AML-193 (cell line): ENCODE measurements around the gene AGO1.
"Not testable (repeated sequence)": the region's sequence is repeated elsewhere in the genome, so short reads cannot be mapped to it uniquely, and the experiment has no call there.

Experiments used
- DNase-seq, 2 experiments: peaks; one replicate each; lab custom pipeline; 2025; lab: John Stamatoyannopoulos, UW

The AGO1 gene

DNA sequence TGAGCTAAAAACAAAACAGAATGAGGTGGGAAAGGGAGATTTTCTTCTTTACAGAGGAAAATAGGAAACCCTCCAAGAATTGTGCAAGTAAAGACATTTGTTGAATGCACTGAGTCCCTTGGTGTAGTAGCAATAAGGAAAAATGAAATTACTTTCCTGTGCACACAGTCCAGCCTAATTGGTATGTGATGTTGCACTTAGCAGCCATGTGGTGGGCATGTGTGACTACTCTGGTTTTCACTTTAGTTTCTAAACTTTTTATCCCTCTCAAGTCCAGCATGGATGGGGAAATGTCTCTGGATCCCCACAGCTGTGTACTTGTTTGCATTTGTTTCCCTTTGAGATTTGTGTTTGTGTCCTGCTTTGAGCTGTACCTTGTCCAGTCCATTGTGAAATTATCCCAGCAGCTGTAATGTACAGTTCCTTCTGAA is 40.8 kb downstream of the AGO1 start:
- DNase-seq: no peak

DNA sequence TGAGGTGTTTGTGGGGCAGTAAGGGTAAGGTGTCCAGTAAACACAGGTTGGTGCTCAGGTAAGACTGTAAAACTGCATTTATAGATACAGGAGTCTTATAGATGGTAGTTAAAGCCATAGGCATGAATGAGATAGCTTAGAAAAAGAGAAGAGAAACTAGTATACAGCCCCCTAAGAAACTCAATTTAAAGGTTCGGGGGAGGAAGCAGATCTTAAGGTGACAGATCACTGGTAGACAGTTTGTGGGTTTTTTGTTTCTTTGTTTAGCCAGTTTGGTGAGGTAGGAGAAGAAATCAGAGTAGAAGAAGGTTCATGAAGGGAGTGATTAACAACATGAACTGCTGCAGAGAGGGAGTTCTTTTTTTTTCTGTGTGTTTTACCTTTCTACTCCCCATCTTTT is 41.8 kb downstream of the AGO1 start:
- no peak for DNase-seq

- no peak for DNase-seq
Measured at GRCh38 chr1:35925741-35926140, 42.7 kb downstream of the AGO1 start.

- no peak for DNase-seq
Measured at GRCh38 chr1:35927472-35927871, 44.5 kb downstream of the AGO1 start.

- peak; percentile 54 to 60 for DNase-seq
Measured at GRCh38 chr1:35929730-35930592, 47.0 kb downstream of the AGO1 start.

DNA sequence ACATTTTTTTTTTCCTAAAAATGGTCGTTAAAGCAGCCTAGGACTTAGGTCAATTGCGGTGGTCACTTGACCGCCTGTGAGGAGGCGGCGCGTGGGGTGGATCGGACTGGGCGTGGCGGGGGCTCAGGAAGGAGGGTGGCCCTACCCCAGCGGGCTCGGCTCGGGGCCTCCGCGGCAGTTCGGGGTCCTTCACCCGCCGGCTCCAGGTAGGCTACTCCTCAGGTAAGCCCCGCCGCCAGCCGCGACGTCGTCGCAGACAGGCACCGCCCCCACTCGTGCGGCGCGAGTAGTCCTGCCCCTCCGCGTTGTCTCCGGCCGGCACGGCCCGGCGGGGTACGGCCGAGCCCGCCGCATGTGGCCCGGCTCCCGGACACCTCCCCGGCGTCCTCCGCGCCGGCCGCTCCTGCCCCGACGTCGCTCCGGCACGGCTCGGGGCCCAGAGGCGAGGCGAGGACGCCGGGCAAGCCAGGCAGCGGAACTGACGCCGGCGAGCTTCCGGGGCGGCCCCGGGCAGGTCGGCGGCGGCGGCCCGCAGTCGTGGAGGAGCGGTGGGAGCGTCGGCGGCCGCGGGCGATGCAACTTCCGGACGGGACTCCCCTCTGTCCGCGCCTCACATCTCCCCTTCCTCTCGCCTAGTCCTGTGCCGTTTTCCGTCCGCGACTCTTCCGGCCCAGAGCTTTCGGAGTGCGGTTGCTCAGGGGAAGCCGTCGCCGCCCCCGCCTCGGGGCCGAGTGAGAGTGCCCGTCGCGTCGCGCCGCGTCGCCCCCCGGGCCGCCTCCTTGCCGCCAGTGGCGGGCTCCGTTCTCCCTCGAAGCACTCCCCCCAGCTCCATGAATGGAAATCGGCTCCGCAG is 47.8 kb downstream of the AGO1 start, which contains the start of gene AGO3:
Gene AGO3 (plus strand): TSS at position 513 of the 853 bp plus-strand sequence. CDS start 322 bp downstream, at position 835.
- peak; percentile 74 to 76 for DNase-seq

DNA sequence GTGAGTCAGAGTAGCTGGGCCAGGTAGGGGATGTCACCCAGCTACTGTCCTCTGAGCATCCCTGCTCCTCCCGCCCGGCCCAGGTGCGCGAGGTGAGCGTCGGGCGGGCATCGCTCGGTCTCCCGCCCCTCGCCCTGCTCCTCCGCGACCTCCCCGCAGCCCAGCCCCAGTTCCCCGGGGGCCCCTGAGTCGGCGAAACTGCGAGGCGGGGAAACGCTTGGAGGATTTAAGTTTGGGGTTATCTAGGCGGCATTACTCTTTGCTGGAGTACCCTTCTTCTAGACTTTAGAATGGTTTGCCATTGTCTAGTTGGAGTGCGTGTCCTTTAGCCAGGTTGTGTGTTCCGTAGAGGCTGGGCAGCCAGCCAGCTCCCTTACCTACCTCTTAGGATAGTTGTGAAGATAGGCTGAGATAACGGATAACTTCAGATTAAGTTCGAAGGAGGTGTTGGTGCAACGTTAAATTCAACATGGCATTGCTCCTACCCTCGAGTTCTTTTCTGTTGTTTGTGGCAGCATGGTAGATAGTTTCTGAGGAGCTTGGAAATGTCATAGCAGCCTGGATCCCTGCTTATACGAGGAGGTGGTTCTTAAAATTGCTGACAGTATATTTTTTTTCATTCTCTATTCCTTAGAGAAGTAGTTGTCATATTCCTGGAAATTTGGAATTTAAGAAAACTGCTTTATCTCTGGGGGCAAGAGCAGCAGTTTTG is 48.6 kb downstream of the AGO1 start:
- DNase-seq: peak in 1 of 2 experiments; percentile 24

DNA sequence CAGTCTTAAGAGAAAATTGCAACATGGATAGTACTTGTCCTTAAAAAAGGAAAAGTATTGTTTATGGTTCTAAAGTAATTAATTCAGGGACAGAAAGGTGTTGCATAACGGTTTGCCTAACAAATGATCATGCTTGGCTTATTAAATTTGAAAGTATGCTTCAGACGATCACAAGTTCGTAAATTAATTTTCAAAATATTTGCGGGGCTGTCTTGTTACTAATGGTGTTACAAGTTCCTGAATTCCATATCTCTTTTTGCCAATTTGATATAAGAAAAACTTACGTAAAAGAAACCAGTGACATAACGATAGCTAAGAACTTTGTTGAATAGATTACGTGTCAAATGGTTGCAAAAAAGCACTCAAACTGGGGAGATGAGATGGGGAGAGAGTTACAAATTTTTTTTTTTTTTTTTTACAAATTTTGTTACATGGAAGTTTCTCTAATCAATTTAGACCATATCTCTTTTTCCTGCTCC is 49.2 kb downstream of the AGO1 start:
- DNase-seq: no peak

- peak in 1 of 2 experiments; percentile 18 for DNase-seq
Measured at GRCh38 chr1:35932941-35933340, 49.9 kb downstream of the AGO1 start.

DNA sequence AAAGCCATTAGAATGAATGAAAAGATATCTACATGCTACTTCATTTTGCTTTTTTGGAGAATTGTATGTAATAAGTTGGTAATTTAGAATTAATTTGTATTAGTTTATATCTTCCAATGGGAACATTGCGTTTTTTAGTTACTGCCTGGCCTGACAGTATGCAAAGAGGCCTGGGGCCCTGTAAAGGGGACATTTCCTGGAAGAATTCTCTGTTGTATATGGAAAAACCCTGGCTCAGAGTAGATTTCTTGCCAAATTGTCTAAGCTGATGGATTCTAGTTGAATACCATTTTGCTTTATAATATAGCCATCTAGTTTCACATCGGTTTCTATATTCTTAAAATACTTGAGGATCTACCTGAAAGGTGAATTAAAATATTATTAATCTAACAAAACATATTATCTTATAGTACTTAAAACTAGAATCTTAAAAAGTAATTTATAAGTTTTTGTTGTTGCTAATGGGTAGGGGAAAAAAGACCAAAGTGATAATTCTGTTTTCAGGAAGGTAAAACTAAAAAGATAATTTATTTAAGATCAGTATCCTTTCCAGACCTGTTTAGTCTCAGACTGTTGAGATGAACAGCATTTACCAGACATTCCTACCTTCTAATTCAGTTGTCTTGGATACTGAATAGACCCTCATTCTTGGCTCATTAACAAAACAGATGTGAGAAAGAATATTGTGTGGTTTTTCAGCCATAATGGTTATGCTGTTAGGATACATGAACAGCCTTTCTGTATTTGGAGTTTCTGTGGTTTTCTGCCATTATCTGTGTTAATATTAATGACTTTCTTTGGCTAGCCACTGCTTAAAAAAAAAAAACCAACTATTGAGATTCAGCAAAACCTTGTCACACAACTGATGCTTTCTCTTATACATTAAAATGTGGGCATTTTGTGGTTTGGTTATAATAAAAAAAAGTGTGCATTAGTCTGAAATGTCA is 52.7 kb downstream of the AGO1 start:
- DNase-seq: no peak

DNA sequence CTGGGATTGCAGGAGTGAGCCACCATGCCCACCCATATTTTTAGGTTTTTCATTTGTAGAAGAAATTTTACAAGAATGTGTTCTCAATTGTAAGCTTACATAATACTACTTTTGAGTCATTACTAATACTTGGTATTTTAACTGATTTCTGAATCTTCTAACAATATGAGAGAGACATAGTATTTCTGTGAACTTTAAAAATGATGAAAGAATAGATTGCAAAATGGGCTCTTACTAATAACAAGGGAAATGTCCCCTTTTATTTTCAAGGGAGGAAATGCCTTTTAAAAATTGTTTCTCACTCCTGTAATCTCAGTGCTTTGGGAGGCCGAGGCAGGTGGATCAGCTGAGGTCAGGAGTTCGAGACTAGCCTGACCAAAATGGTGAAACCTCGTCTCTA is 53.8 kb downstream of the AGO1 start:
- peak; percentile 58 for DNase-seq

- DNase-seq: no peak
Measured at GRCh38 chr1:35939484-35939883, 56.5 kb downstream of the AGO1 start.

GRCh38 chr1:35945327-35945726 is 62.3 kb downstream of the AGO1 start:
- no peak for DNase-seq

DNA sequence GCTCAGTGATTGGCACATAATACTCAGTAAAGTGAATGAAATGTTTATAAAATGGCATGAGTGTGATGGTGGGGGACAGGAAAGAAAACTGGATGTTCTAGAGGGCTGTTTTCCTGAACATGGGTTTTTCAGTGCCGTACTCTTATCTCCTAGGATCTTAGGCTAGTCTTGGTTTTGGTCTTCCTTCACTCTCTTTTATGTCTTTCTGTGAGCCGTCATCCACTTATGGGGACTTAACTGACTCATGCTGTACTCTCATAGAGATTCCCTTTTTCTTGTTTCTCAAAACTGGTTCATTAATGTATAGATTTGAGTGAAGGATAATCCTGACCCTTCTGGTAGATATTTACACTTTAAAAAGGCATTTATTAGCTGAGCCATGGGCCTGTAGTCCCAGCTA is 64.5 kb downstream of the AGO1 start:
- DNase-seq: no peak

DNA sequence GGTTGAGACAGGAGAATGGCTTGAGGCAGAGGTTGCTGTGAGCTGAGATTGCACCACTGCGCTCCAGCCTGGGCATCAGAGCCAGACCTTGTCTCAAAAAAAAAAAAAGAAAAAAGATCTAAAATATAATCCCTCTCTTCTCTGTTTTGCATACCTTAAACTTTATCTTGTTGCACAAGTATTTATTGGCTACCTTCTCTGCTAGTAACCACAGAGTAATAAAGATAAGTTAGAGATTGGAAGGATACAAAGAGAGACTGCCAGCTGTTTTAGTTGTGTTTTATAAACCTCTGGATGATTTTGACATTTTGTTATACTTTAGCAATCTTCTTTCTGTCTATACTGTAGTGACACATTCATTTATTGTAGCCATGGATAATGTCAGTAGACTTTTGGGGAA is 75.5 kb downstream of the AGO1 start:
- DNase-seq: no peak

GRCh38 chr1:35959304-35959703 is 76.3 kb downstream of the AGO1 start:
- no peak for DNase-seq

- DNase-seq: no peak
Measured at GRCh38 chr1:35962952-35963351, 79.9 kb downstream of the AGO1 start.

DNA sequence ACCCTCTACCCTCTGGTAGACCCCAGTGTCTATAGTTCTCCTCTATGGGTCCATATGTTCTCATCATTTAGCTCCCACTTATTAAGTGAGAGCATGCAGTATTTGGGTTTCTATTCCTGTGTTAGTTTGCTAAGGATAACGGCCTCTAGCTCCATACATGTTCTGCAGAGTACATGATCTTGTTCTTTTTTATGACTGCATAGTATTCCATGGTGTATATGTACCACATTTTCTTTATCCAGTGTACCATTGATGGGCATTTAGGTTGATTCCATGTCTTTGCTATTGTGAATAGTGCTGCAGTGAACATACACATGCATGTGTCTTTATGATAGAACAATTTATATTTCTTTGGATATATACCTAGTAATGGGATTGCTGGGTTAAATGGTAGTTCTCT is 81.3 kb downstream of the AGO1 start:
- DNase-seq: not testable (repeated sequence)

- DNase-seq: no peak
Measured at GRCh38 chr1:35968396-35968795, 85.4 kb downstream of the AGO1 start.

- DNase-seq: no peak
Measured at GRCh38 chr1:35971601-35972000, 88.6 kb downstream of the AGO1 start.

DNA sequence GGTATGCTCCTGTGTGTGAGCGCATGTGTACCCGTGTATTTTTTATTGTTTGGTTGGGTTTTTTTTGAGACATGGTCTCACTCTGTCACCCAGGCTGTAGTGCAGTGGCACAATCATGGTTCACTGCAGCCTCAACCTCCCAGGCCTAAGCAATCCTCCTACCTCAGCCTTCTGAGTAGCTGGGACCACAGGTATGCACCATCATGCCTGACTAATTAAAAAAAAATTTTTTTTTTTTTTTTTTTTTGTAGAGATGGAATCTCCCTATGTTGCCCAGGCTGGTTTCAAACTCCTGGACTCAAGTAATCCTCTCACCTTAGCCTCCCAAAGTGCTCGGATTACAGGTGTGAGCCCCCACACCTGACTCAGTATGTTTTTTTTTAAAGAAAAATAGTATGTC is 89.6 kb downstream of the AGO1 start:
- DNase-seq: not testable (repeated sequence)
